COLO829 (cell line): ENCODE measurements around the gene DIABLO.
"Not testable (repeated sequence)": the region's sequence is repeated elsewhere in the genome, so short reads cannot be mapped to it uniquely, and the experiment has no call there.

Source experiments
- DNase-seq: peaks from one replicate; pipeline ENCODE4 v3.0.0; 2012; ENCODE audit warnings: low spot score

DIABLO gene

DNA sequence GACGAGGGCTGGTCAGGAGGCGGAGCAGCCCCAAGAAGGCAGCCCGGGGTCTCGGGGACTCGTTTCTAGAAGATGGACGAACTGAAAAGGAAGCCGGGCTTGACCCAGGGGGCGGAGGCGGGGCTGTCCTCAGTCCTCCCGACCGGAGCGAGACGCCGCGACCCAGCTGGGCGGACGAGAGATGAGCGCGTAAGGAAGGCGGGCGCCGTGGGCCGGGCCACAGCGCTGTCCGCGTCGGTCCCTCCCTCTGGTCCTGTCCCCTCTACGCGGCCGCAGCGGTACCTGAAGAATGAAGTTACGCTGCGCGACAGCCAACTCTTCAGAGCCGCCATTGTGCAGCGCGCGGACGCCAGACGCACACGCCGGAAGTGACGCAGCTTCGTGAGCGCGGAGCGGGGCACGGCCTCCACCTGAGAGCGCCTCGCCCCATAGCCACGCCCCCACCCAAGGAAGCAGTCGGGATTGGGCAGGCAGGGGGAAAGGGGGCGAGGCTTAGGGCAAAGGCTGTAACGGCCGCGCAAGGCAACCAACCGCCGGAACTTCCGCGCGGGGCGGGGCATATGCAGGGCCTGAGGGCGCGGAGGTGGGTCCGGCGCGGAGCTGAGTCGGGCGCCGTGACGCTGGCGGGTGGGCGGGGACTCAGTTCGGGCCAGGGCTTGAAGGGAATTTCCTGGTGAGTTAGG is at the start of gene DIABLO:
Gene DIABLO, minus strand, starts transcription at position 370 of the 683 bp plus-strand sequence. Its CDS starts 38 bp downstream, at position 332.
- DNase-seq: peak; percentile 93

DNA sequence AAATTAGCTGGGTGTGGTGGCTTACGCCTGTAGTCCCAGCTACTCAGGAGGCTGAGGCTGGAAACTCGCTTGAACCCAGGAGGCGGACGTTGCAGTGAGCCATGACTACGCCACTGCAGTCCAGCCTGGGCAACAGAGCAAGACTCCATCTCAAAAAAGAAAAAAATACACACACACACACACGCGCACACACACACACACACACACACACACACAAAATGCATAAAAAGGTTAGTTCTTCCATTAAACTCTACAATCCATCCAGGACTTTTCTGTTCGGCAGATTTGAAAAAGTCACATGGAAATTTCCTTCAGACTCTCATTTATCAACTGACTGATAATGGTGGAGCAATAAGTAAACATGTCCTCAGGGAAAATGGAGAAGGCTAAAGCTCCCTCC is 49.6 kb upstream of the DIABLO start:
- DNase-seq: no peak

DNA sequence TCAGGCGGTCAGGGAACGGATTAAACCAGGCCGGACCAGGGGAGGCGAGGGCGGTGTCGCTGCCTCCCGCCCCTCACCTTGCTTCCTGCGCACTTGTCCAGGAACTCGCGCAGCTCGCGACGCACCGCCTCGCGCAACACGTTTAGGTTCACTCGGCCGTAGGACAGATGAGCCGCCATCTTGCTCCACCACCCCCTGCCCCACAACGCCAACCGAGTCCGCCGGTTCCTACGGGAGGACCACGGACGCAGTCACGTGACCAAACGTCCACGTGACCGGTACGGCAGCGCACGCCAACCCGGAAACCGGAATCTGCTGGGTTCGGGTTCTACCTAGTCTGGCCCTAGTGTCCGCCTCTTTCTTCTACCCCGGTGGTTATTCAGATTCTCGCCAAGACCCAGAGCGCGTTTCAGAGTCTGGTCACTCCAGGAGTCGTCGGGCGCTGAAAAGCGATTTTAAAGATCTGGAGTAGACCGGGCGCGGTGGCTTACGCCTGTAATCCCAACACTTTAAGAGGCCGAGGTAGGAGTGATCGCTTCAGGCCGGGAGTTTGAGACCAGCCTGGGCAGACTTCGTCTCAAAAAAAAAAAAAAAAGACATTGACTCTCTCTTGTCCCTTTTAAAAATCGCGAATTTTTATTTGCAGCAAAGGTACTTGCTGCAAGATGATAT is 40.5 kb upstream of the DIABLO start, which contains the start of gene VPS33A:
Gene VPS33A, minus strand, starts transcription at position 265 of the 672 bp plus-strand sequence. Its CDS starts 86 bp downstream, at position 179.
- DNase-seq: peak; percentile 94

DNA sequence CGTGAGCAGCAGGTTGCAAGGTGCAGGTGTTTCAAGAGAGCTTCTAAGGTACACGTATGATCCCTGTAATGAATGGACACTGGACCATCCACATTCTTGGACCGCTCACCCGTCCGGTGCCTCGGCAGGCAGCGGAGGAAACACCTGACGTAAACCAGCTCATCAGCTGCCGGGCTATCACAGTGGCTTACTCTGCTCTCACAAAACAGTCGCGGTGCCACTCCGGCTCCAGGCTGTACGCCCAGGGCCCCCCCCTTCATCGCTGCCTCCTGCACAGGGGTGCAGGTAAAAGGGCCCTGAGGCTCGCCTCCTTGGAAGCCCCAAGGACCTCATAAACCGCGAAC is 40.0 kb upstream of the DIABLO start:
- peak; percentile 7 for DNase-seq

DNA sequence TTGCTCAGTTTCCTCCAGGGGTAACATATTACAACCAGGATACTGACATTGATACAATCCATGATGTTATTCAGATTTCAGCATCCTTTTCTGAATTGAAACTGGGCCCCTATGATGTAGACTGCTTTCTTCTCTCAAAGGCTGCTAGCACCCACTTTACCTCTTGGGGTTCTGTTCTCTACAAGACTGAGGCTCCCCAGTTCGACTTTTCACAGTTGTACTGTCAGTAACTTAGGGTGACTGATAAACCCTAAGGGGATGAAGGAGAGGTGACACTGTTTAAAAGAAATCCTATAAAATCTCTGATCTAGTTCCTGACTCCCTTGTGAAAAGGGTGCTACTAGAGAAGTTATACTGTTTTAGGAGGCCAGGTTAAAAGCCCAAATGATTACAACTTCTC is 39.6 kb upstream of the DIABLO start:
- DNase-seq: no peak

DNA sequence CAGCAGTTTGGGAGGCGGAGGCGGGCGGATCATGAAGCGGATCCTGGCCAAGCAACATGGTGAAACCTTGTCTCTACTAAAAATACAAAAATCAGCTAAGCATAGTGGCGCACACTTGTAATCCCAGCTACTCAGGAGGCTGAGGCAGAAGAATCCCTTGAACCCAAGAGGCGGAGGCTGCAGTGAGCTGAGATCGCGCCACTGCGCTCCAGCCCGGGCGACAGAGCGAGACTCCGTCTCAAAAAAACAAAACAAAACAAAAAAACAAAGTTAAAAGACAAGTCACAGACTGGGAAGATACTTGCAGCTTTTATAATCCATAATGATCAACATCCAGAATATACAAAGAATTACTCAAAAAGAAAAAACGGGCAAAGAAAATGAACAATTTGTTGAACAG is 34.9 kb upstream of the DIABLO start:
- DNase-seq: not testable (repeated sequence)

DNA sequence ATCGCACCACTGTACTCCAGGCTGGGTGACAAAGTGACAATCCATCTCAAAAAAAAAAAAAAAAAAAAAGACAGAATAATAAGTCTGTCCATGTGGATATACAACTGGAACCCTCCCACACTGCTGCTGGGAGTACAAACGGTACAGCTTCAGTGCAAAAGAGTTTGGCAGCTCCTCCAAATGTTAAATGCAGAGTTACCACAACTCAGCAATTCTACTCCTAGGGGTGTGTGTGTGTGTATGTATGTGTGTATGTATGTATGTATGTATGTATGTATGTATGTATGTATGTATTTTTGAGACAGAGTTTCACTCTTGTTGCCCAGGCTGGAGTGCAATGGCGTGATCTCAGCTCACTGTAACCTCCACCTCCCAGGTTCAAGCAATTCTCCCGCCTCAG is 33.1 kb upstream of the DIABLO start:
- DNase-seq: not testable (repeated sequence)

DNA sequence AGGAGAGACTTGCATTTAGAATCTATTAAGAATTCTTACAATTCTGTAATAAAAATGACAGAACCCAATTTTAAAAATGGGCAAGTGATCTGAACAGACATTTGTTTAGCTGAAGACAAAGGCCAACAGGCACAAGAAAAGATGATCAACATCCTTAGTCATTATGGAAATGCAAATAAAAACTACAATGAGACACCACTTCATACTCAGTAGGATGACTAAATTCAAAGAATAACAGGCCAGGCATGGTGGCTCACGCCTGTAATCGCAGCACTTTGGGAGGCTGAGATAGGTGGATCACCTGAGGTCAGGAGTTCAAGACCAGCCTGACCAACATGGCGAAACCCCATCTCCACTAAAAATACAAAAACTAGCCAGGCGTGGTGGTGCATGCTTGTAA is 32.6 kb upstream of the DIABLO start:
- not testable (repeated sequence) for DNase-seq

DNA sequence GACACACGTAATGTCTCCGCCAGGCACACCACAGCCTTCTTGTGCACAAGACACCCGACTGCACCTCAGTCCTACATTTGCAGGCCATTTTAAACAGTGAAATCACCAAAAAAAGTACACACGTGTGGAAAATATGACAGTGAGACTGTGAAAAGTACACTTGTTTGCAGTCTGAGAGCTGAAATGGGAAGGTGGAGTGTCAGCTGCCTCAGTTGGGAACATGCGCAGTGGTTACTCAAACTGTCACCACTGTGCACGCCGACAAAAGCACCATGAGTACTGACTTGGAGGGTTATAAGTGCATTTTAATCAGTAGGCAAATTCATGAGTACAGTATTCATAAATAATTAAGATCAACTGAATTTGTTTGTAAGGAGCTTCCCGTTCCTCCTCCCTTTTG is 24.7 kb upstream of the DIABLO start:
- DNase-seq: no peak

DNA sequence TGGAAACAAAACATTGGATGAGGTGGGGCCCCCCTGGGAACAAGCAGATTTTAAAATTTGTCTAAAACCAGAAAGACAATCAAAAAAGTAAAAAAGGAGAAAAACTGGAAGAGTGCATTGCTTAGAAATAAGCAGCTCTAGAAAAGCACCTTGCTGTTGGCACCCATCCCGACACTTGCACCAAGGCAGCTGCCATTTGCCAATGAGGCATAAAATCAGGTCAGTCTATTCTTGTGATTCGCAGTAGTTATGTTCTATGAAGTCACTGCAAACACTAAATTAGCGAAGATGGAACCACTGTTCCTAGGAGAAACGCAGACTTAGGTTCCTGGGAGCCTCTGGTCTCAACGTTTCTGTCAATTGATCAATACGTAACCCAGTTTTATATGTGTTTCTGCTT is 24.2 kb upstream of the DIABLO start:
- DNase-seq: no peak

DNA sequence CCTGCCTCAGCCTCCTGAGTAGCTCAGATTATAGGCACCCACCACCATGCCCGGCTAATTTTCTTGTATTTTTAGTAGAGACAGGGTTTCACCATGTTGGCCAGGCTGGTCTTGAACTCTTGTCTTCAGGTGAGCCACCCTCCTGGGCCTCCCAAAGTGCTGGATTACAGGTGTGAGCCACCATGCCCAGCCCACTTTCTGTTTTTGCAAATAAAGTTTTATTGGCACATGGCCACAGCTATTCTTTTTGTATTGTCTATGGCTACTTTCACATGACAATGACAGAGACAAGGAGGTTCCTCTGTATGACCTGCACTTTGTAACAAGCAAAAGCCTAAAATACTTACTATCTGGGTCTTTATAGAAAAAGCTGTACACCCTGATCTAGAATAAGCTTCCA is 19.7 kb upstream of the DIABLO start:
- DNase-seq: no peak

DNA sequence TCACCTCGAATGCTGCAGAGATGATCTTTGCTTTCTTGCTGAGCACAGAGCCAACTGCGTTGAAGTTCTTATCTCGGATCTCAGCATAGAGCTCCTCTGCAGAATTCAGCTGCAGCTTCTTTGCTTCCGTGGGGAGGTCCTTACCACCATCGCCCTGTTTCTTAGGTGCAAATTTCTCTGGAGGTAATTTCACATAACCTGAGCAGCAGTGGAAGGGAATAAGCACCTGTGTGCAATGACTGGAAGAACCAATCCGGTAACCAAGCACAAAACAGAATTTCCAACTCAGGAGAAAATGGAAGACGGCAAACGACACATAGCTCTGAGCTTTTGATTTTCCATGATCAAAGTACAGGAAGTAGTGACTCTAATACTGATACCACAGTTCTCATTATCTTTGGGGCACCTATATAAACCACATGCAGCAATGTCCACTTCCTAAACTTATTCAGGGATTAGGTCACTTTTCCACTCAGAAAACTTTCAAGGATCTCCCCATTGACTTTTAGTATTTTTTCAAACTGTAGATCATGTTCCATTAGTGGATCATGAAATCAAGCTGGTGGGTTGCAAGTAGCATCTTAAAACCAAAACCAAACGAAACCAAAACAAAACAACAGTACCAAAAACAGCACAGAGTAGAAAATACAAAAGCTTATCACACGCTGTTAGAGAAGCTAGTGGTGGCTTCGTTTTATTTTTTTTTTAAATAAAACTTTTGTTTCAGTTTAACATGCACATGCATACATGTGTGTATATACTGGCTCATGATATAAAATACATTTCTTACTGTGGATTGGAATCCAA is 18.9 kb upstream of the DIABLO start:
- DNase-seq: no peak

DNA sequence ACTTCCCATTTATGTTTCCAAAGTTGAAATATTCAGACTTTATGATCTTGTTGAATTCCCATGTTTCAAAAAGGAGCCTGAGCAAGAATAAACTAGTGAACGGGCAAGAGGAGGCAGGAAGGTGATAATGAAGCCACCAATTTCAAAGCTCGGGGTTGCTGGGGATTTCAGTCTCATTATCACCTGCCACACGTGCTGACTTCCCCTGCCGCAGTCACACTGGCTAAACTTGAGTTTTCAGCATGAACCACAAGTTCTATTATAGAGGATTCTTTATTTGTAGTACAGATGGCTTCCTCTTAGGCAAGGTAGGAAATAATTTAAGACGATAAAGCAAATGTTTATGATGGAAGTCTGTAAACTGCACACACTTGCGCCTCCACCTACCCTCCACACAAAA is 18.1 kb upstream of the DIABLO start:
- DNase-seq: no peak

DNA sequence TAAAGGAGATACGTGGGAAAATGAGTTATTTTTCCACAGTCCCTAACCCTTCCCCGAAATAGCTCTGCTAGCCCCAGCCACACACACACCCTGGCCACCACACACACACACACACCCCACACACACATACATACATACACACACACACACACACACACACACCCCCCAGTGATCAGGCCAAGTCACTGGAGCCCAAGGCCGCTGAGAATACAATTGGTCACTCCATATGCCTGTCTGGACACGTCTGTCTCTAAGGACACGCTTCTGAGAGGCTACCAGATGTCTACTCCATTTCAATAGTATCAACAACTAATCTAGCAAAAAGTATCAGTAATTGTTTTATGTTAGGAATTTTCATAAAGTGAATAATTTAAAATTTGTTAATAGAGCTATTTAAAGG is 13.0 kb upstream of the DIABLO start:
- no peak for DNase-seq

DNA sequence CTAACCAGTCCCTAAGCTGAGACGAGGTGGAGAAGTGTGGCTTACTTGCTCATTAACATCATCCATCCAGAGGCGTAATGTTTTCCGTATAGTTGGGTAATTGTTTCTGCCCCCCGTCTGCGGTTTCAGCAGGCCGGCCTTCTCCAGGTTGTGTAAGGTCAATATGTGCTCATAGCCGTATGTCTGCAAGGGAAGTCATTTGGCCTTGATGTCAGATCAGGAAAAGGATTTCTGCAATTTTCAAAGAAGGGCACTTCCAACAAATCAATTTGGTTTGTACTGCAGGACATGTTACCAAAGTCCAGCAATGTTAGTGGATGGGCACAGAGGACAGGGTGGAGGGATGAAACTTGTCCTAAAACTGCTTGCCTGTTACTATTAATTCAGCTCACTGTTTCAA is 9.9 kb upstream of the DIABLO start:
- no peak for DNase-seq

DNA sequence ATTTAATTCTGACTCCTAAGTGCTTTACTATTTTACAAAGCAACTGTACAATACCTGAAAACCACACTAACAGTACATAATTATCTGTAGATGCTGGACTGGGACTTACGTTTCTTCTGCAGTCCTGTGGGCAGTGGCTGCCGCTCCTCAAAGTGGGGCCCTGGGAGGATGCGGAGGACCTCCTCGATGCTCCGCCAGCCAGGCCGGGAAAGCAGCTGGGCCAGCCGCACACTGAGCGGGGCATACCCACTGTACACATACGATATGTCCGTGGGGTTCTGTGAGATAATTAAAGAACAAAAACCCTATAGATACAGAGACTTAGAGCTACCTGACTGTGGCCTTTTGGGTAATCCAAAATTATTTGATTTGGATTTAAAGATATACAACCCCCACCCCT is 6.8 kb upstream of the DIABLO start:
- DNase-seq: no peak

DNA sequence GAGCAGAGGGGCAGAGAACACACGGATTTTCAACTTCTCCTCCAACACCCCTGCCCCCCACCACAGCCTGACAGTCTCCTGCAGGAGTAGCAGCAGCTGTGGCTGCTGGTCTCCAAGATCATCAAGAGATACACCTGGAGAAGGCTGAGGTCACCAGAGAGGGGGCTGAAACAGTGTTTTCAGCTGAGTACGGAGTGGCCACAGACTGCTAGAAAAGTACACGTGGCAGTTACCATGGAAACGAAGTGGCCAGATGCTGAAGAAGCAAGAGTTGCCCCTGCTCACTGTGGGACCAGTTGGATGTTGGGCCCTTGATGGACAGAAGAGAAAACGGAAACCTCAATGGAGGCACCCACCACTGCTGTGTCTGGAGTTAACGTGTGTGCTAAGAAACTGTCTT is 4.9 kb upstream of the DIABLO start:
- DNase-seq: no peak

DNA sequence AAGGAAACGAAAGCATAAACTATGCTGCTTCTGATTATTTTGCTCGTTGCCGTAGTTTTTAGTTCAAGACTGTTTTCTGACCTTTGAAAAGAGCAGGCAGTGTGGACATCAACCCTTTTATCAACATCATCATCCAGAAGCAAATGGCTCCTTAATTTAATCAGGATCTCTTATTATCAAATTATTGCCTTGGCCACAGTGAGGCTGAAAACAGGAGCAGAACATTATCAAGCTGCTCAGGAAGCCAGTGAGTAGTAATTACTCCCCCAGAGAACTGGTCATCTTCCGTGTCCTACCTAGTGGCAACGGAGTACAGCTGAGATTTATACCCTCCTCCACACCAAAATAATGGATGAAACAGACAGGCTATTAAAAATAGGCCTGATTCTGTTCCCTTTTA is 2.2 kb upstream of the DIABLO start:
- DNase-seq: no peak

DNA sequence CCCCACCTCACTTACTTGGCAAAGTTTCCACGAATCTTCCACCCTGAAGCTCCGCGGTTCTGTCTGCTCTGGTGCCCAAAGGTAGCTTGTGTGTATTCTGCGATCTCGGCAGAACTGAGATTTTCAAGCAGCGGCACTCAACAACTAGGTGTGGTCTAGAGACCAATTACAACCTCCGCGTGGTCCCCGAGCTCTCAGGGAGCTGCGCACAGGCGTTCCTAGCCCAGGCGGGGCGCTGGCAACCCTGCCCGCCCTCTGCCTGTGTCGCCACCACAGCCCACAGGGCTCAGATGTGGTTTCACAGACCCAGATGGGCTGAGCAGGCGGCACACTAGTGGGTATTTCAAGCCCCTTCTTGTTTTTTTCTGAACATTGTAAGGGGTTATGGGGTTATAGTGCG is 1.5 kb upstream of the DIABLO start:
- DNase-seq: no peak

DNA sequence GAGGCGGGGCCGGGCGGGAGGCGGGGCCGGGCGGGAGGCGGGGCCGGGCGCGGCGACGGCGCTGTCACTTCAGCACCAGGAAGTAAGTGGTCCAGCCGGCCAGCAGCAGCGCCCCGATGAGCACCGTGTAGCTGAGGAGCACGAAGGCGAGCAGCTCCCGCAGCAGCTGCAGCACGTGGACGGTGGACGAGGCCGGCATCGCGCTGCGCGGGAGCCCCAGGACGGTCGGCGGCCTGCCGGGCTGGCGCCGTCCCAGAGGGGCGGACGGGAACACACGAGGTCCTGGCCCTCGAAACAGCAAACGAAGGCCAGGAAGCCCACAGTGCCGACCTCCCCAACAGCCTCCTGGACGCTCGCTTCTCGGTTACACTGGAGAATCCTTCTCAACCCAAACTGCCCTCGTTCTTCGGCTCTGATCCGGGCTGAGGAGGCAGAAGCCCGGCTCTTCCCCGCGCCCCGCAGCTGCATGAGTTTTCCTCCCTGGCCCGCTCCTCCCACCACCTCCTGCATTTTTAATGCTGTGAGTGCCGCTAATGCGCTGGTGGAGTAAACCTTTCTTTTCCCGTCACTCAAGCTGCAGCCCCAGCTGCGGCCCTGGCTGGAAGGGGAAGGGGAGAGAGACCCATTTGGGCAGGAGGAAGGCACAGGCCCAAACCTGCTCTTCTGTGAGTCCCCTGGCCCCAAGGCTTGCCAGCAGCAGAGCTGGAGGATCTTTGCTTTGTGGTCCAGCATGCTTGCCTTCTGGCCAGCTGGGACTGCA is 694 bp upstream of the DIABLO start:
- DNase-seq: no peak

DNA sequence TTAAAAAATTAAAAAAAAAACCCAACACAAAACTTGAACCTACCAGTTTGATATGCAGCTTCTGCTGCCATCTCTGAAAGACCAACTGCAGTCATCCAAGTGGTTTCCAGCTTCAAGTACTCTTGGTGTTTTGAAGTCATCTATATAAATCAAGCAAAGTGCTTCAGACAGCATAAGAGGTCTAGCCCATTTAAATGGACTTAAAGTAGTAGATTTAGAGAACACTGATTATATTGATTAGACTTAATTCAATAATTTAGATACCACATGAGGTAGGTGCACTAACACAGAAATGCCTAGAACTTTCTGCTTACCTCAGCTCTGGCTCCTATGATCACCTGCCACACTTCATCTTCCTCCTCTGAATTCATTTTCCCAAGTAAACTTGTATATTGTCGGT is 9.4 kb downstream of the DIABLO start:
- no peak for DNase-seq

DNA sequence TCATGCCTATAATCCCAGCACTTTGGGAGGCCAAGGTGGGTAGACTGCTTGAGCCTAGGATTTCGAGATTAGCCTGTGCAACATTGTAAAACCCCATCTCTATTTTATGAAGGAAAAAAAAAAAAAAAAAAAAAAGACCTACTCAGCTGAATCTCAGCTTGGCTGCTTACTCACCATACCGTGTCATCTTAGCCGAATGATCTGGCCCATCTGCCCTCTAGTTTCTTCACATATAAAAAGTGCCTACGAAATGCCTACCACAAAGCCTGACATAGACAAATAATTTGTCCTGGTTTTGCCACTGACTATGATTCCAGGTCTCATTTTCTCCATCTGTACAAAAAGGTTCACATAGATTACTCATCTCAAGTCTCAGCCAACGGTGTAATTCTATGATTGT is 10.1 kb downstream of the DIABLO start:
- no peak for DNase-seq
